ENCODE results near the gene FZD8. TPM values are rescaled to one million over a fixed set of nuclear protein-coding genes. Genes with fewer than 3 reads are reported as not detected.
"Not testable (repeated sequence)": the region's sequence is repeated elsewhere in the genome, so short reads cannot be mapped to it uniquely, and the experiment has no call there.

FZD8 gene
- total RNA-seq, 1 experiment from 2014 or later = 13.7 TPM

DNA sequence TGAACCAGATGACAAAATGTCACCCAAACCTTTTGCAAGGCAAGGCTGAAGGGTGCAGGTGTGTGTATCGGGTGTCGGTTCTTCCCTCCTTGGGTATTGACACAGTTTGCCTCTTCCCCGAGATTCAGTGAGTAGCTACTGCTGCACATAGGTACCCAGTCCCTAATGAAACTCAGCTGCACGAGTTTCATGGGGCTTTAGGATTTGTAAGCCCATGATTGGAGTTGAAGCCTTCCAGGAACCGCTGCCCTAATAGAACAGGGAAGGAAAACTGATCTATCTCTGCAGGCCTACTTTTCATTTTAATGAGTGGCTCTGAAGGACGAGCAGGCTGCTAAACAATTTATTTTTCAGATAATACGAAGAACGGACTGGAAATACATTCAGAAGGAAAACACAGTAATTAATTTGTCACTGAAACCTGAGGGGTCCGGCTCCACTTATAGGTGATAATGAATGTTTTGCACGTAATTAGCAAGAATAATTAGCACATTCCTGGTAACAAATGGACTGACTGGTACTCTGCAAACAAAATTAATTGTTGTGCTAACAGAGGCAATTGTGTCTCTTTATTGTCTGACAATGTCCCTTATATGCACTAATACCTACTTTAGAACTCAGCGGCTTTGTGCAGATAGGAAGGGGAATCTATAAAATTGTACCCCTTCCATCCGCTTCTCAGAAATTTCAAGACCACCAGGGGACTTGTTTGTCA is 49.6 kb upstream of the FZD8 start:
- CTCF ChIA-PET = no interaction called here
- H3K27ac Mint-ChIP-seq = peak overlapping the region; percentile 44
- H3K36me3 Mint-ChIP-seq = no peaks in the 10 kb centered on the region
- no peaks in the 10 kb centered on the region for H3K9me3 Mint-ChIP-seq
- TF ChIP-seq, protein P1, sequence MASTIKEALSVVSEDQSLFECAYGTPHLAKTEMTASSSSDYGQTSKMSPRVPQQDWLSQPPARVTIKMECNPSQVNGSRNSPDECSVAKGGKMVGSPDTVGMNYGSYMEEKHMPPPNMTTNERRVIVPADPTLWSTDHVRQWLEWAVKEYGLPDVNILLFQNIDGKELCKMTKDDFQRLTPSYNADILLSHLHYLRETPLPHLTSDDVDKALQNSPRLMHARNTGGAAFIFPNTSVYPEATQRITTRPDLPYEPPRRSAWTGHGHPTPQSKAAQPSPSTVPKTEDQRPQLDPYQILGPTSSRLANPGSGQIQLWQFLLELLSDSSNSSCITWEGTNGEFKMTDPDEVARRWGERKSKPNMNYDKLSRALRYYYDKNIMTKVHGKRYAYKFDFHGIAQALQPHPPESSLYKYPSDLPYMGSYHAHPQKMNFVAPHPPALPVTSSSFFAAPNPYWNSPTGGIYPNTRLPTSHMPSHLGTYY (CRISPR knock-in tag; IDR thresholded peaks at IDR 0.05) = no peak
- no peak for TF ChIP-seq ZNF263 (CRISPR knock-in tag; IDR thresholded peaks at IDR 0.05; ENCODE audit: low read depth)
- TF ChIP-seq TEAD1 (CRISPR knock-in tag; IDR thresholded peaks at IDR 0.05) = peak; percentile 62; the same call in 1 of the 2 replicates
- POLR2A ChIA-PET = no interaction called here
- peaks cover 58% of the 10 kb centered on the region for H3K27me3 Mint-ChIP-seq (ENCODE audit: low read depth)
- H3K4me1 Mint-ChIP-seq = peaks cover 74% of the 10 kb centered on the region
- H3K4me3 Mint-ChIP-seq = peak overlapping the region; percentile 53
- ATAC-seq = peak; percentile 62
- no peak for DNase-seq (ENCODE audit: low spot score)

DNA sequence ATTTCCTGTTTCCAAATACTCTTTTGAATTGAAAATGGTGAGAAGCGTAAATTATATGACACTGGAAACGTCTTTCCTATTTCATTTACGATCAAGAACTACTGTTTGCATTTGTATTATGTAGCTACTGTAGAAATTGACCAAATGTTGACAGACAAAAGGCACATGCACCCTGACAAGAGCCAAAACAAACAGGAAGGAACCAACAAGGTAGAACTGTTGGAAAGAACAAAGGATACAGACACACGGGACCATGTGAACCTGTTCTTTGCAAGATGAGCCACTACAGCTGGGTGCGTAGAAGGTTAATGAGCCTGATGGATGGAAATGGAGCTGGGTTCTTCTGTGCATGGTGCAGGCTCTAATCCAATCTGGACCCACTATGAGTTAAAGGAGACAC is 48.4 kb upstream of the FZD8 start:
- no peaks in the 10 kb centered on the region for H3K36me3 Mint-ChIP-seq
- no peaks in the 10 kb centered on the region for H3K9me3 Mint-ChIP-seq
- peaks cover 66% of the 10 kb centered on the region for H3K4me1 Mint-ChIP-seq
- ATAC-seq (no peak), DNase-seq (ENCODE audit: low spot score) (no peak)
- H3K4me3 Mint-ChIP-seq = no peak overlapping the region
- H3K27me3 Mint-ChIP-seq (ENCODE audit: low read depth) = peaks cover 49% of the 10 kb centered on the region
- ChIA-PET CTCF (no interaction called here), POLR2A (no interaction called here)
- TF ChIP-seq ZNF121 (CRISPR knock-in tag; IDR thresholded peaks at IDR 0.05) (peak; percentile 61; the same call in 1 of the 2 replicates), MXD4 (CRISPR knock-in tag; IDR thresholded peaks at IDR 0.05; ENCODE audit: borderline replicate concordance) (no peak)
- no peak overlapping the region for H3K27ac Mint-ChIP-seq

DNA sequence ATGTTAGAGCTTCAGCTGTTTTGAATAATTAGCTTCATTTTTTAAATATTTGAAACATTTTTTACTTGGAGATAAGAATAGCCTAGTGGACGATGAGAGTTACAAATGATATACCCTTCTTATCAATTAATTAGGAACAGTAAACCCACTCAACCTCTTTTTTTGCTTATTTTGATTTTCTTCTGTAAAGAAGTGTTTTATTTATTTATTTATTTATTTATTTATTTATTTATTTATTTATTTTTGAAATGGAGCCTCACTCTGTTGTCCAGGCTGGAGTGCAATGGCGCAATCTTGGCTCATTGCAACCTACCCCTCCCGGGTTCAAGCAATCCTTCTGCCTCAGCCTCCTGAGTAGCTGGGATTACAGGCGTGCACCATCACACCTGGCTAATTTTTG is 43.8 kb upstream of the FZD8 start:
- H3K36me3 Mint-ChIP-seq; ATAC-seq; H3K4me3 Mint-ChIP-seq; H3K9me3 Mint-ChIP-seq; POLR2A ChIA-PET; DNase-seq (ENCODE audit: low spot score); H3K27ac Mint-ChIP-seq: not testable (repeated sequence)
- Mint-ChIP-seq H3K27me3 (ENCODE audit: low read depth) (peaks cover 13% of the 10 kb centered on the region), H3K4me1 (peaks cover 46% of the 10 kb centered on the region)
- CTCF ChIA-PET = interaction anchor here (1.3 kb wide), 1 partner anchor 356 kb away, joined by 3 read pairs; no protein-coding TSS in a partner anchor

DNA sequence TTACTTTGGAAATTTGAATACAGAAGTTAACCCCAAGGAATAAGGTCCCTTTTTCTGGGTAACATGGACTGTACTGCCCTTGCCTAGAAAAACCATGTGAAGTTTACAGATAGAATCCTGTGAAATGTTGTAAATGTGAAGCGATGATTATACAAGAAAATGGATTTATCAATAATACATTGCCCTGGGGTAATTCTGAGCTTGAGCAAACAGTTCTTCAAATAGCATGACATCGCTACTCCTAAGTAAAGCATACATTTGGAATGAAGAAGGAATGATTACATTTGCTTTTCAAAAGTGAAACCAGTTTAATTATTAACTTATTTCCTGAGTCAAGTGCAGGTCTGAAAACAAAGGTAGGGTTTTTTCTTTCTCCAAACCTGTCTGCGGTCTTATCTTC is 43.3 kb upstream of the FZD8 start:
- ChIA-PET POLR2A (no interaction called here), CTCF (interaction anchor here (1.3 kb wide), 1 partner anchor 357 kb away, joined by 3 read pairs; no protein-coding TSS in a partner anchor)
- Mint-ChIP-seq H3K4me1 (peaks cover 41% of the 10 kb centered on the region), H3K36me3 (no peaks in the 10 kb centered on the region), H3K27me3 (ENCODE audit: low read depth) (peaks cover 8% of the 10 kb centered on the region), H3K9me3 (peaks cover 9% of the 10 kb centered on the region; the same call in 1 of the 2 replicates), H3K27ac (no peak overlapping the region), H3K4me3 (no peak overlapping the region)
- TF ChIP-seq, protein P2, sequence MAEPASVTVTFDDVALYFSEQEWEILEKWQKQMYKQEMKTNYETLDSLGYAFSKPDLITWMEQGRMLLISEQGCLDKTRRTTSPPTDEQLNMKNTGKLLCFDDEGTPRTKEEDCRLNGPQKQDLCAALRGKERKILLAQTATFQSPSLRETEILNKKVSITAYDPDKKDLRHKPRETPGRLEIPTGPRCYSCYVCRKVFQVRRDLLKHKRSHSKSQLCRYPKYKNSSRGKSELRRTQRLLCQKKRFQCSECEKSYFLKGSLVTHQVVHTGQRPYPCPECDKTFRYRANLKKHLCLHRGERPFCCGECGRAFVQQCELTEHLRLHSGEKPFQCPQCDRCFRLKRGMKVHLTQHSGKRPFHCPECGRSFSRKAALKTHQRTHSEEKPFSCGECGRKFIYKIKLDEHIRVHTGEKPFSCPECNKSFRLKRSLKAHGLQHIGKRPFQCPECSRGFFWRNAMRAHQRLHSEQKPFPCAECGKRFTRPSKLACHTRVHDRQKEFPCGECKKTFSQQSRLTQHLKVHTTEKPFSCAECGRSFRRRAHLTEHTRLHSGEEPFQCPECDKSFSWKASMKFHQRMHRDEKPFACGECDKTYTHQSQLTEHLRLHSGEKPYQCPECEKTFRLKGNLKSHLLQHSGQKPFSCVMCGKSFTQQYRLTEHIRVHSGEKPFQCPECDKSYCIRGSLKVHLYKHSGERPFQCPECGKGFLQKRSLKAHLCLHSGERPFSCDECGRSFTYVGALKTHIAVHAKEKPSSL (CRISPR knock-in tag; conservative IDR thresholded peaks at IDR 0.05) = no peak
- TF ChIP-seq ZNF671 (CRISPR knock-in tag; IDR thresholded peaks at IDR 0.05) (no peak), SP1 (CRISPR knock-in tag; conservative IDR thresholded peaks at IDR 0.05) (no peak), NR3C1 (CRISPR knock-in tag; conservative IDR thresholded peaks at IDR 0.05; ENCODE audit: low read depth) (no peak), ZNF219 (CRISPR knock-in tag; IDR thresholded peaks at IDR 0.05; ENCODE audit: borderline replicate concordance) (no peak)
- DNase-seq (ENCODE audit: low spot score) (no peak), ATAC-seq (no peak)

DNA sequence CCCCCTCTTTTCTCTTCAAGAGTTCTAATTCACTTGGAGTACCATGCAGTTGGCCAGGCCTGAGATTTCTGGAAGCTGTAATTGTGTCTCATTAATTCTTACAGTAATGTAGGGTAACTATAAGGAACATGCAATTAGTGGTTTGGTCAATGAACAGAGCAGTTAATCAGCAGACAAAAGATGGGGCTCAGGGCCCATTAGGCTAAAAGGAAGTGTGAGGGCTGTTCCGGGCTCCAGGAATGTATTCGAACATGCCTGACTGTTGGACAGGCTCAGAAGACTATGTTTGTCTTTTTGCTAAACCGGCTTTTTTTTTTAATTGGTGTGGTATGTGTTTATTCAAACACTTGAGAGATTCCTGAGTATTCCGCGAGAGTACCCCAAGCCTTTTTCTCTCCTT is 42.5 kb upstream of the FZD8 start:
- peaks cover under 1% of the 10 kb centered on the region; the same call in 1 of the 2 replicates for H3K27me3 Mint-ChIP-seq (ENCODE audit: low read depth)
- TF ChIP-seq ZNF416 (CRISPR knock-in tag; IDR thresholded peaks at IDR 0.05) = no peak
- TF ChIP-seq RORB (CRISPR knock-in tag; IDR thresholded peaks at IDR 0.05) = no peak
- no peak for TF ChIP-seq NR1H2 (CRISPR knock-in tag; IDR thresholded peaks at IDR 0.05)
- TF ChIP-seq ZNF263 (CRISPR knock-in tag; IDR thresholded peaks at IDR 0.05; ENCODE audit: low read depth) = no peak
- TF ChIP-seq SP1 (CRISPR knock-in tag; conservative IDR thresholded peaks at IDR 0.05) = no peak
- no peak for TF ChIP-seq SOX15 (CRISPR knock-in tag; IDR thresholded peaks at IDR 0.05)
- no peak for TF ChIP-seq FOXK1 (CRISPR knock-in tag; IDR thresholded peaks at IDR 0.05)
- TF ChIP-seq, protein P2 (CRISPR knock-in tag; conservative IDR thresholded peaks at IDR 0.05) = no peak
- TF ChIP-seq, protein P3, sequence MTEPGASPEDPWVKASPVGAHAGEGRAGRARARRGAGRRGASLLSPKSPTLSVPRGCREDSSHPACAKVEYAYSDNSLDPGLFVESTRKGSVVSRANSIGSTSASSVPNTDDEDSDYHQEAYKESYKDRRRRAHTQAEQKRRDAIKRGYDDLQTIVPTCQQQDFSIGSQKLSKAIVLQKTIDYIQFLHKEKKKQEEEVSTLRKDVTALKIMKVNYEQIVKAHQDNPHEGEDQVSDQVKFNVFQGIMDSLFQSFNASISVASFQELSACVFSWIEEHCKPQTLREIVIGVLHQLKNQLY (CRISPR knock-in tag; IDR thresholded peaks at IDR 0.05) = no peak
- TF ChIP-seq E2F1 (CRISPR knock-in tag; IDR thresholded peaks at IDR 0.05) = no peak

More for the DNA sequence above, 42.5 kb upstream of the FZD8 start:
- DNase-seq (ENCODE audit: low spot score) (no peak), ATAC-seq (no peak)
- ChIA-PET POLR2A (no interaction called here), CTCF (no interaction called here)
- Mint-ChIP-seq H3K9me3 (peaks cover 9% of the 10 kb centered on the region; the same call in 1 of the 2 replicates), H3K36me3 (no peaks in the 10 kb centered on the region), H3K27ac (no peak overlapping the region), H3K4me1 (peaks cover 33% of the 10 kb centered on the region), H3K4me3 (no peak overlapping the region)

Data from WTC11 (cell line).